Dedifferentiated amniotic fluid mesenchymal stem cell (primary cell): ENCODE measurements around the gene MRPS18A.

Experiments
- DNase-seq: peaks from one replicate; pipeline ENCODE4 v3.0.0-alpha.2; 2016; ENCODE audit errors: extremely low spot score

MRPS18A gene

DNA sequence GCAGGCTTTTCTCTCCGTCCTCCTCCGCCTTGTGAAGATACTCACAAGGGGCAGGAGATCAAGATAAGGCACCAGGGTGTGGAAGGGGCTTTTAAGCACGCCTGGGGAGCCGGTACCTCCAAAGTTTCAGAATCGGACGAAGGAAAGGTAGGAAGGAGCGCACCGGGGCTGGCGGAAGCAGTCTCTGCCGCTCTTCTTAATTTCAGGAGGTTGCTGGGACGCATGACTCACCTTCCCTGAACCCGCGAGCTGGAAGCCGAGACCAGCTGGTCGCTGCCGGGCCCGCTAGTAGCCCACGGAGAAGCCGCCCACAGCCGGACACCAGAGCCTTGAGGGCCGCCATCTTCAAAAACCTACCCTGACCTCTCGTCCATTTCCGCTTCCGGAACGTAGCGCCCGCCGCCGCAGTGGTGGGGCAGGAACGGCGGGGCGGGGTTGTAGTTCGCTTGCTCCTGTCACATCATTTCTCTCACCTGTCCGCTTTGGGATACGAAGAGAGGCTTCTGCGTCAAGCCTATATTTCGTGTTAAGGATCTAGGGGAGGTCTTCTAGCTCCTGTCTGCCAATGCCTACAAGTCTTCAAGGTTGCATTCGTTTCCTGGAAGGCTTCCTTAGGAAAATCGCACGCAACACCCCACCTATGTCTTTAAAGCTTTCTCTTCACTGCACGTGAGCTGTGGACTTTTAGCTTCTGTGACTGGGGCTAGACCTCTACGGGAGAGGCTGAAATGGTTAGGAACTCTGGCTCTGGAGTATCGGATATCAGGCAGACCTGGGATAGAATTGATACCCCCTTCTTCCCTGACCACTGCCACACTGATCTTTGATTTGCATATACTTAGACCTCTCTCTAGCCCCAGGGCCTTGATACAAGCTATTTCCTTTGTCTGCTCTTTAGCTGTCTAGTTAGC is at the start of gene MRPS18A:
TSS of gene MRPS18A (minus strand) at position 355 of the 911 bp plus-strand sequence. CDS start at position 343, 12 bp downstream.
- peak; percentile 75 for DNase-seq

GRCh38 chr6:43736844-43737243 is 49.3 kb upstream of the MRPS18A start:
- no peak for DNase-seq

GRCh38 chr6:43736211-43736786 is 48.7 kb upstream of the MRPS18A start:
- no peak for DNase-seq

GRCh38 chr6:43735642-43736199 is 48.1 kb upstream of the MRPS18A start:
- DNase-seq = no peak

GRCh38 chr6:43734294-43734665 is 46.7 kb upstream of the MRPS18A start:
- DNase-seq = no peak

- DNase-seq = no peak
These were observed 46.1 kb upstream of the MRPS18A start for GRCh38 chr6:43733471-43734293.

GRCh38 chr6:43730634-43731033 is 43.0 kb upstream of the MRPS18A start:
- DNase-seq = no peak

DNA sequence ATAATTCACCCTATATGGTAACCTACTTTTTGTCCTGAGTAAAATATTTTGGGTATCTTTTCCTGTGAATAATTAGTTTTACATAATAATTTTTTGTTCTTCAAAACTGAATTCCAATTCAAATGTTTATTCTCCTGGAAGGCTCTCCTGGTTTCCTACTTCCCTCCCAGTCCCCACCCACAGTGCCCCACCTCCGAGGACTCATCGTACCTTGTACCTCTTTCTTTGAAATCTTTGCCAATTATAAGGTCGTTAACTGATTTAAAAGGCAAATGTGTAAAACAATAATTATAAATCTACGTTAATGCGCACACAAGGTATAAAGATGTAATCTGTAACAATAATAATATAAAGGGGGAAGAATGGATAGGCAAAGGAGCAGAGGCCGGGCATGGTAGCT is 41.9 kb upstream of the MRPS18A start:
- DNase-seq = no peak

DNA sequence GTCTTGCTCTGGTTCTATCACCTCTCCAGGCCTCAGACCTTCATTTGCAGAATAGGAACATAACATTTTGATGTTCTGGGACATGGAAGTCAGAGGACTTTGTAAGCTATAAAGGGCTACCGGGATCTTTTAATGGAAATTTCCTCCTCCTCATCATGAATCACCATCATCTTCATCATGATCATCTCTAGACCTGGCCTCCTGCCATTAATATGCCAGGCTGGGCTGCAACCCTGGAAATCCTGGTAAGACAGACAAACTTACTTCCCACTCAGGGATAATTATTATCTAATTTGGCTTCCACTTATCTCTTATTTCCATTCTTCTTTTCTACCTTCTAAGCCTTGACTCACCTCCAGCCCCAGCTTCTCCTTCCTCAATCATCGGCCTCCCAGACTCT is 41.0 kb upstream of the MRPS18A start:
- DNase-seq = no peak

- DNase-seq = no peak
These were observed 40.0 kb upstream of the MRPS18A start for GRCh38 chr6:43727634-43728033.

DNA sequence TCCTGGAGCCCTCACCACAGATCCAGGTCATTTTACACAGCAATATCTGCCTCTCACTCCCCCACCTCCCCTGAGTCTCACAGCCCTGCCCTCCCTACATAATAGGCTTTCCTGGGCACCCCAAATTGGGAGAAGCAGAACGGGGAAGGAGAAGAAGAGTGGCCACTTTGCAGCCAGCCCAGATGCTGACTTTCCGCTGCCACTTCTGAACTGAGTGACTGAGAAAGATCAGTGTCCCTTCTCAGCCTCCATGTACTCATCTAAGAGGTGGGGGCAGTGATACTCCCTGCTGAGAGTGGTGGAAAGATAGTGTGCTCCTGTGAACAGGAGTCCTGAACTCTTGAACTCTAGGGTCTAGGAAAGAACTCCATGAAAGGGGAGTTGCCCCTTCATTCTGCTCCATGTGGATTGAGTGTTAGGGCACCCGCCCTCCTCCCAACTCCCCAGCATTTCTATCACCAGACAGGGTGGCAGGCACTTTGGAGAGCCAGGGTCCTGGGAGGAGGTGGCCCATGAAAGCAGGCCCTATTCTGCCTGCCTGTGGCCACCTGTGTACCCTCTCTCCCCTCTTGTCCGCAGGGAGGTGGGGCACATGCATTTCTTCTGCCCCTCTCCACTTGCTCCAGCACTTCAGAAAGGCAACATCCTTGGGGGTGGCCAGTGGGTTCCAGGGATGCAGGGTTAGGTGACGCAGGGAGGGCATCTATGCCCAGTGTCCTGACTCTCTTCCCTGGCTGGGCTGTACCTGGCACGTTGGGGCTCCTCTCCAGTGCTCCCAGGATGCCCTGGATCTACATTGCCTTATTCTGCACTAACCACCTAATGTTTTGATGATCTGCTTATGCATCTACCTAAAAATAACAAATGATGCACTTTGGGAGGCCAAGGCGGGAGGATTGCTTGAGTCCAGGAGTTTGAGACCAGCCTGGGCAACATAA is 38.3 kb upstream of the MRPS18A start:
- DNase-seq = no peak

GRCh38 chr6:43724914-43725642 is 37.5 kb upstream of the MRPS18A start:
- peak; percentile 88 for DNase-seq

DNA sequence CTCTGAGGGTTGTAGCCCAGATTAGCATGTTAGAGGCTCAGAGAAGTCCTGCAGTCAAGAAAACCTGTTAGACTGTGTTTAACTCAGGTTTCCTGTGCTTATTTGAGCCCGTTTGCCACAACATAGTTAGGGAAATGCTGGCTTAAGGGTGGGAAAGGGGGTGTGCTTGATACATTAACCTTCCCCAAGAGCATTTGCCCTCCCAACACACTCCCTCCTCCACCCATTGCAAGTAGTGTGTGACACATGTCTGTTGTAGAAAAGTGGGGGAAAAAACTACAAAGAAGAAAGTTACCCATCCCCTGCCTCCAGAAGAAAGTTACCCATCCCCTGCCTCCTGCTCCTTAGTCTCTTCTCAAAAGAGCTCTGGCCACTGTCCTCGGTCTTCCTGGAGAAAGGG is 36.8 kb upstream of the MRPS18A start:
- DNase-seq = no peak

DNA sequence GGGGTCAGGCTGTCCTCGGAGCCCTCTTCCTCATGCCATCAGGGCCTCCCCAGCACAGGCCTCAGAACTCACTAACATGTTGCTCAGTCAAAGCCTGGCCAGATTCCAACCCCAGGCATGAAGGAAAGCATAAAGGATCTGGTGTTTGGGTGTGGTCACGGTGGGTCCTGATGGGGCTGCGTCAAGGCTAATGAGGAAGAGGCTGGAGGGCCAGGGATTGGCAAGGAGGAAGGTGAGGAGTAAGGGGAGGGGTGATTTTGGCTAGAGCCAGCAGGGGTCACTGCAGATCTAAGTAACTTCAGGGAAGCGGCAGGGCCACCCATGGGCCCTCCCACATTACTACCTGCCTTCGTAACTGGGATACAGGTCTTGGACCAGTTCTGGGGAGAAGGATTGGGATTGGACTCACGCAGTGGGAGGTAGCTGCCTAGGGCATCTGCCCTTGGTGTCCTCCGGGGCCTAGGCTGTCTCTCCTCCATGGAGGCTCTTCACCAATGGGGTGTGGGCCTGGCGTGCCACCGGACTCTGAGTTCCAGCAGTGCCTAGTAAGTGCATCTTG is 36.2 kb upstream of the MRPS18A start:
- DNase-seq = no peak

GRCh38 chr6:43722920-43723545 is 35.4 kb upstream of the MRPS18A start:
- DNase-seq = no peak

DNA sequence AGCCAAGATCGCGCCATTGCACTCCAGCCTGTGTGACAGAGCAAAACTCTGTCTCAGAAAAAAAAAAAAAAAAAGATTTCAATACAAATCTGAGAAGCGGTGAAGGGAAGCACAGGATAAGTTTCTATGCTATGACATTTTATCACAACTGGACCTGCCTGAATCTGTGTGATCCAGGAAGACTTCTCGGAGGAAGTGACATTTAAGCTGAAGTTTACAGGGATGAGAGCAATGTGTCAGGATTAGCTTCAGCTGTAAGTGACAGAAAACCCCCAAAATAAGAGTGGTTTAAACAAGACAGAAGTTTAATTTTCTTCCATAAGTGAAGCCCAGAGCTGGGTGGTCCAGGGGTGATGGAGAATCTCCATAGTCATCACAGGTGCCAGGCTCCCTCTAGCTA is 33.4 kb upstream of the MRPS18A start:
- no peak for DNase-seq

- DNase-seq = no peak
These were observed 31.9 kb upstream of the MRPS18A start for GRCh38 chr6:43719511-43719910.

- no peak for DNase-seq
These were observed 31.0 kb upstream of the MRPS18A start for GRCh38 chr6:43718387-43719105.

- DNase-seq = no peak
These were observed 30.2 kb upstream of the MRPS18A start for GRCh38 chr6:43717822-43718221.
